Ascending aorta (tissue), 2 donors: ENCODE measurements around the gene EIF2B5. TPM values are rescaled to one million over a fixed set of nuclear protein-coding genes. Genes with fewer than 3 reads are reported as not detected.
A peak's percentile ranks its signal among the peaks of the same experiment; 100 is the strongest.

Source experiments
- DNase-seq, 2 donors: peaks; one replicate each; pipeline ENCODE4 v3.0.0-alpha.2; 2019; ENCODE audit warnings: low spot score in 2 of 2
- H3K27ac ChIP-seq, 2 donors: fragments of 200-600 bp; sonication (generic); one replicate each; pipeline ENCODE4 v1.5.1; 2016 to 2017; ENCODE audit warnings: mild to moderate bottlenecking in 1 of 2
- H3K27me3 ChIP-seq: fragments of 200-600 bp; sonication (generic); one replicate; pipeline ENCODE4 v1.5.1; 2017
- H3K36me3 ChIP-seq, 2 donors: fragments of 200-600 bp; sonication (generic); one replicate each; pipeline ENCODE4 v1.5.1; 2016
- H3K4me1 ChIP-seq, 2 donors: fragments of 200-600 bp; sonication (generic); one replicate each; pipeline ENCODE4 v1.5.1; 2016 to 2017; ENCODE audit warnings: mild to moderate bottlenecking in 1 of 2
- H3K4me3 ChIP-seq, 2 donors: fragments of 200-600 bp; sonication (generic); one replicate each; pipeline ENCODE4 v1.5.1; 2016 to 2017; ENCODE audit warnings: mild to moderate bottlenecking in 1 of 2
- H3K9me3 ChIP-seq, 2 donors: fragments of 200-600 bp; sonication (generic); one replicate each; pipeline ENCODE4 v1.5.1; 2016
- intact Hi-C: fragments of 100-400 bp; cut with DNase I; formaldehyde crosslinking; loops from one replicate; pipeline ENCODE4 v1.15.1; 2023
- total RNA-seq: library from RNA; depleted of rRNA; stranded (reverse); fragments of >200 nt; gene quantifications from one replicate; pipeline ENCODE4 v1.1.0, GENCODE V29; 2016
- TF ChIP-seq, protein P1 (sequence below), 3 experiments: fragments of 200-600 bp in 2 of 3; fragments of 450-650 bp in 1 of 3; sonication (generic) in 2 of 3; IDR thresholded peaks; one replicate each; pipeline ENCODE4 v1.5.1; 2016 to 2019; ENCODE audit warnings: antibody characterized with exemption in 3 of 3, mild to moderate bottlenecking in 1 of 3, moderate library complexity in 1 of 3

EIF2B5 gene
- total RNA-seq, 1 donor from 2014 or later, result 24.7 TPM

GRCh38 chr3:184178521-184179138 lies 43.5 kb downstream of the EIF2B5 start:
- peak overlapping the region in 1 of 2 donors; percentile 91 for H3K27ac ChIP-seq
- TF ChIP-seq, protein P1, sequence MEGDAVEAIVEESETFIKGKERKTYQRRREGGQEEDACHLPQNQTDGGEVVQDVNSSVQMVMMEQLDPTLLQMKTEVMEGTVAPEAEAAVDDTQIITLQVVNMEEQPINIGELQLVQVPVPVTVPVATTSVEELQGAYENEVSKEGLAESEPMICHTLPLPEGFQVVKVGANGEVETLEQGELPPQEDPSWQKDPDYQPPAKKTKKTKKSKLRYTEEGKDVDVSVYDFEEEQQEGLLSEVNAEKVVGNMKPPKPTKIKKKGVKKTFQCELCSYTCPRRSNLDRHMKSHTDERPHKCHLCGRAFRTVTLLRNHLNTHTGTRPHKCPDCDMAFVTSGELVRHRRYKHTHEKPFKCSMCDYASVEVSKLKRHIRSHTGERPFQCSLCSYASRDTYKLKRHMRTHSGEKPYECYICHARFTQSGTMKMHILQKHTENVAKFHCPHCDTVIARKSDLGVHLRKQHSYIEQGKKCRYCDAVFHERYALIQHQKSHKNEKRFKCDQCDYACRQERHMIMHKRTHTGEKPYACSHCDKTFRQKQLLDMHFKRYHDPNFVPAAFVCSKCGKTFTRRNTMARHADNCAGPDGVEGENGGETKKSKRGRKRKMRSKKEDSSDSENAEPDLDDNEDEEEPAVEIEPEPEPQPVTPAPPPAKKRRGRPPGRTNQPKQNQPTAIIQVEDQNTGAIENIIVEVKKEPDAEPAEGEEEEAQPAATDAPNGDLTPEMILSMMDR (IDR thresholded peaks at IDR 0.05), result no peak
- no peaks in the 10 kb centered on the region for H3K27me3 ChIP-seq
- no peak overlapping the region for H3K4me3 ChIP-seq
- H3K9me3 ChIP-seq, result no peaks in the 10 kb centered on the region
- intact Hi-C loops, result loop anchor here (10.0 kb wide), 1 partner anchor 294 kb away; the partner anchor contains the start of gene PARL
- peaks cover 11 to 18% of the 10 kb centered on the region in 2 donors for H3K4me1 ChIP-seq
- DNase-seq, result no peak
- peaks cover 62 to 65% of the 10 kb centered on the region in 2 donors for H3K36me3 ChIP-seq

DNA sequence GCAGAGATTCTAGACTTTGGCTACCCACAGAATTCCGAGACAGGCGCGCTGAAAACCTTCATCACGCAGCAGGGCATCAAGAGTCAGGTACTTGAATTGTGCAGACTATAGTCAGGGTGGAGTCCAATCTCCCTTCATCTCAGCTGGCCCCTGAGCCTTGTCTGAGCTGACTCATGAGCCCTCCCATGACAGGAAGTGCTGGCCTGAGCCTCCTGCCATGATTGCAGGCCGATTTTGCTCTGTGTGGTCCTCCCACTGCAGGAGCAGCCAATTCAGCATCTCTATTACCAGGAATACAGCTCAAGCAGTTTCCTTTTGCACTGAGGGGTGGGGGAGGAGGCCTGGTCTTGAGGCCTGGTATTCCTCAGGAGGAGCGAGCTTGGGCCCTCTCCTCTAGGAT lies 45.0 kb downstream of the EIF2B5 start:
- TF ChIP-seq, protein P1 (IDR thresholded peaks at IDR 0.05), result no peak
- H3K9me3 ChIP-seq, result no peaks in the 10 kb centered on the region
- peak in 1 of 2 donors; percentile 60 for DNase-seq
- H3K4me1 ChIP-seq, result peaks cover 7 to 19% of the 10 kb centered on the region in 2 donors
- peaks cover 69 to 70% of the 10 kb centered on the region in 2 donors for H3K36me3 ChIP-seq
- H3K27ac ChIP-seq, result no peak overlapping the region
- no peak overlapping the region for H3K4me3 ChIP-seq
- no peaks in the 10 kb centered on the region for H3K27me3 ChIP-seq
- intact Hi-C loops, result no loop called here

DNA sequence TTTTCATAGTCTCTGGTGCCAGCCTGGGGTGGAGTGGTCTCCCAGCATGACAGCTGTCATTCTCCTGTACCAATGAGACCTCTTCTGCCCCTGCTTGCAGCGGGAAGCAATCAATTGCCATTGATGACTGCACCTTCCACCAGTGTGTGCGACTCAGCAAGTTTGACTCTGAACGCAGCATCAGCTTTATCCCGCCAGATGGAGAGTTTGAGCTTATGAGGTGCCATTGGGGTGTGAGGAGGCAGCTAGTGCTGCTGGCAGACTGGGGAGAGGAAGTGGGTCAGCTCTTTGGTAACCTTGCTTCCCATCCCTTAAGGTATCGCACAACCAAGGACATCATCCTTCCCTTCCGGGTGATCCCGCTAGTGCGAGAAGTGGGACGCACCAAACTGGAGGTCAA lies 46.4 kb downstream of the EIF2B5 start:
- Histone ChIP-seq H3K27ac (no peak overlapping the region), H3K9me3 (no peaks in the 10 kb centered on the region), H3K4me1 (peaks cover 7 to 15% of the 10 kb centered on the region in 2 donors), H3K36me3 (peaks cover 69 to 70% of the 10 kb centered on the region in 2 donors), H3K27me3 (no peaks in the 10 kb centered on the region), H3K4me3 (no peak overlapping the region)
- DNase-seq, result no peak
- TF ChIP-seq, protein P1 (IDR thresholded peaks at IDR 0.05), result no peak
- intact Hi-C loops, result no loop called here

DNA sequence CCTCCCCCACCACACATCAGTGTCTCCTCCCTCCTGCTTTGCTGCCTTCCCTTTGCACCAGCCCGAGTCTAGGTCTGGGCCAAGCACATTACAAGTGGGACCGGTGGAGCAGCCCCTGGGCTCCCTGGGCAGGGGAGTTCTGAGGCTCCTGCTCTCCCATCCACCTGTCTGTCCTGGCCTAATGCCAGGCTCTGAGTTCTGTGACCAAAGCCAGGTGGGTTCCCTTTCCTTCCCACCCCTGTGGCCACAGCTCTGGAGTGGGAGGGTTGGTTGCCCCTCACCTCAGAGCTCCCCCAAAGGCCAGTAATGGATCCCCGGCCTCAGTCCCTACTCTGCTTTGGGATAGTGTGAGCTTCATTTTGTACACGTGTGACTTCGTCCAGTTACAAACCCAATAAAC lies 48.5 kb downstream of the EIF2B5 start:
- peaks cover 0 to 16% of the 10 kb centered on the region in 2 donors for H3K4me1 ChIP-seq
- peaks cover 58 to 66% of the 10 kb centered on the region in 2 donors for H3K36me3 ChIP-seq
- no peak overlapping the region for H3K4me3 ChIP-seq
- H3K9me3 ChIP-seq, result no peaks in the 10 kb centered on the region
- intact Hi-C loops, result loop anchor here (2.0 kb wide), 1 partner anchor 49 kb away; the partner anchor contains the start of gene EIF2B5
- no peak overlapping the region for H3K27ac ChIP-seq
- TF ChIP-seq, protein P1 (IDR thresholded peaks at IDR 0.05), result no peak
- no peak for DNase-seq
- no peaks in the 10 kb centered on the region for H3K27me3 ChIP-seq

DNA sequence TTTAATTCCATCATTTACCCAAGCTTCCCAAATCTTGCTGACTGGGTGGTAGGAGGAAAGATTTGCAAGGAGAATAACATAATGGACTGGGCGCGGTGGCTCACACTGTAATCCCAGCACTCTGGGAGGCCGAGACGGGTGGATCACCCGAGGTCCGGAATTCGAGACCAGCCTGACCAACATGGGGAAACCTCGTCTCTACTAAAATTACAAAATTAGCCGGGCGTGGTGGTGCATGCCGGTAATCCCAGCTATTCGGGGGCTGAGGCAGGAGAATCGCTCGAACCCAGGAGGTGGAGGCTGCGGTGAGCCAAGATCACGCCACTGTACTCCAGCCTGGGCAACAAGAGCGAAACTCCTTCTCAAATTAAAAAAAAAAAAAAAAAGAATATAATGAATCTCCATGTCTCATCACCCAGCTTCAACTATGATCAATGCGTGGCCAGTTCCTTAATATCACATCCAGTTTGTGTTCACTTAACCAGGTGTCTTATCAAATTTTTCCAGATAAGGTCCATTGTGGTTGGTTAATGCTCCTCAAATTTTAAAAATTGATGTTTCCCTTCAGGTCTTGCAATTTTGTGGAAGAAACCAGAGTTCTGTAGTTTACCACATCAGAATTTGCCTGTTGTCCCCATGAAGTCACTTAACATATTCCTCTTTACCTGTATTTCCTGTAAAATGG lies 49.5 kb downstream of the EIF2B5 start:
- H3K4me3 ChIP-seq, result no peak overlapping the region
- no peaks in the 10 kb centered on the region for H3K9me3 ChIP-seq
- TF ChIP-seq, protein P1 (IDR thresholded peaks at IDR 0.05), result no peak
- DNase-seq, result no peak
- peaks cover 0 to 16% of the 10 kb centered on the region in 2 donors for H3K4me1 ChIP-seq
- H3K36me3 ChIP-seq, result peaks cover 58 to 66% of the 10 kb centered on the region in 2 donors
- no peaks in the 10 kb centered on the region for H3K27me3 ChIP-seq
- intact Hi-C loops, result loop anchor here (1.0 to 5.0 kb wide), 5 partner anchors 28 to 178 kb away; partner anchors contain the start of genes ABCC5, CLCN2, EIF2B5 and FAM131A
- peak overlapping the region; percentile 87 to 93 for H3K27ac ChIP-seq
